PC-3 (cell line): ENCODE data around the gene KCNE5. TPM values are rescaled to one million over a fixed set of nuclear protein-coding genes. Genes with fewer than 3 reads are reported as not detected.
"Not testable (repeated sequence)": the region's sequence is repeated elsewhere in the genome, so short reads cannot be mapped to it uniquely, and the experiment has no call there.

ENCODE experiments used
- ATAC-seq: fragments of 200-7000 bp; cut with Tn5 transposase; 2 replicates; pipeline ENCODE4 v1.9.1; 2020; ENCODE audit warnings: mild to moderate bottlenecking, moderate library complexity
- BruUV-seq: library from RNA; stranded (reverse); fragments of 400-500 nt; replicated peaks from 2 replicates; lab custom pipeline; 2021; lab: Mats Ljungman, UMichigan
- CTCF ChIA-PET: fragments of 300-600 bp; sonication (Branson Sonifier 250); formaldehyde crosslinking; loops from one replicate; lab custom pipeline; 2022; ENCODE audit warnings: antibody characterized with exemption; lab: Charles Lee
- POLR2A ChIA-PET: fragments of 300-600 bp; sonication (Branson Sonifier 250); formaldehyde crosslinking; loops from one replicate; lab custom pipeline; 2022; ENCODE audit warnings: antibody characterized with exemption; ENCODE audit not compliant: unreplicated experiment; lab: Charles Lee
- DNase-seq: peaks from one replicate; pipeline ENCODE4 v3.0.0-alpha.2; 2015
- H2AFZ ChIP-seq: fragments of 300-600 bp; sonication (generic); 2 replicates; pipeline ENCODE4 v1.6.0; 2016; ENCODE audit warnings: antibody characterized with exemption, low read length
- H3F3A ChIP-seq: fragments of 300-600 bp; sonication (generic); one replicate; pipeline ENCODE4 v1.6.0; 2017; ENCODE audit warnings: antibody characterized with exemption, low read length, control low read depth, mild to moderate bottlenecking; ENCODE audit not compliant: unreplicated experiment
- H3K27ac ChIP-seq: fragments of 300-600 bp; sonication (generic); 2 replicates; pipeline ENCODE4 v1.5.1; 2016; ENCODE audit warnings: mild to moderate bottlenecking, low read length
- H3K27me3 ChIP-seq: fragments of 300-600 bp; sonication (generic); 2 replicates; pipeline ENCODE4 v1.6.1; 2016; ENCODE audit warnings: low read length, mixed read lengths
- H3K36me3 ChIP-seq: fragments of 300-600 bp; sonication (generic); 2 replicates; pipeline ENCODE4 v1.6.1; 2016; ENCODE audit warnings: low read depth, mixed run types, low read length, mixed read lengths
- H3K4me1 ChIP-seq: fragments of 300-600 bp; sonication (generic); 2 replicates; pipeline ENCODE4 v1.5.1; 2016; ENCODE audit warnings: low read length; ENCODE audit not compliant: insufficient read depth
- H3K4me2 ChIP-seq: fragments of 300-600 bp; sonication (generic); 2 replicates; pipeline ENCODE4 v1.6.0; 2016; ENCODE audit warnings: low read length
- H3K4me3 ChIP-seq: fragments of 300-600 bp; sonication (generic); 2 replicates; pipeline ENCODE4 v1.5.1; 2016; ENCODE audit warnings: mild to moderate bottlenecking, low read length, mixed read lengths
- H3K79me2 ChIP-seq: fragments of 300-600 bp; sonication (generic); 2 replicates; pipeline ENCODE4 v1.6.1; 2017; ENCODE audit warnings: low read length, mixed read lengths
- H3K9ac ChIP-seq: fragments of 300-600 bp; sonication (generic); 2 replicates; pipeline ENCODE4 v1.6.0; 2016; ENCODE audit warnings: mild to moderate bottlenecking, low read length
- H3K9me2 ChIP-seq: fragments of 300-600 bp; sonication (generic); replicated peaks from 2 replicates; pipeline ENCODE4 v1.6.1; 2016; ENCODE audit warnings: mixed run types, low read length, mixed read lengths
- H3K9me3 ChIP-seq: fragments of 300-600 bp; sonication (generic); 2 replicates; pipeline ENCODE4 v1.6.1; 2016; ENCODE audit warnings: low read length, mixed read lengths
- H4K20me1 ChIP-seq: fragments of 300-600 bp; sonication (generic); 2 replicates; pipeline ENCODE4 v1.6.1; 2016; ENCODE audit warnings: low read length, mixed read lengths
- EZH2 ChIP-seq: fragments of 300-600 bp; sonication (generic); IDR thresholded peaks from one replicate; pipeline ENCODE4 v1.6.1; 2017; ENCODE audit warnings: antibody characterized with exemption, mild to moderate bottlenecking, low read length; ENCODE audit not compliant: unreplicated experiment
- EZH2phosphoT487 ChIP-seq: fragments of 300-600 bp; sonication (generic); IDR thresholded peaks from 2 replicates; pipeline ENCODE4 v1.6.1; 2018; ENCODE audit warnings: mild to moderate bottlenecking, antibody characterized with exemption, low read length, borderline replicate concordance
- intact Hi-C: fragments of 100-400 bp; cut with micrococcal nuclease; formaldehyde crosslinking; loops from 2 replicates; pipeline ENCODE4 v1.9.0; 2023
- total RNA-seq: library from RNA; depleted of rRNA; stranded (reverse); fragments of >200 nt; gene quantifications from 2 replicates; pipeline ENCODE4 v1.2.3, GENCODE V29; 2014
- TF ChIP-seq, protein P1 (sequence below): fragments of 300-600 bp; sonication (generic); conservative IDR thresholded peaks from 2 replicates; pipeline ENCODE4 v1.5.1; 2017; ENCODE audit warnings: antibody characterized with exemption, low read depth, mild to moderate bottlenecking, low read length

Gene KCNE5
- total RNA-seq, 1 experiment from 2014 or later = not detected

DNA sequence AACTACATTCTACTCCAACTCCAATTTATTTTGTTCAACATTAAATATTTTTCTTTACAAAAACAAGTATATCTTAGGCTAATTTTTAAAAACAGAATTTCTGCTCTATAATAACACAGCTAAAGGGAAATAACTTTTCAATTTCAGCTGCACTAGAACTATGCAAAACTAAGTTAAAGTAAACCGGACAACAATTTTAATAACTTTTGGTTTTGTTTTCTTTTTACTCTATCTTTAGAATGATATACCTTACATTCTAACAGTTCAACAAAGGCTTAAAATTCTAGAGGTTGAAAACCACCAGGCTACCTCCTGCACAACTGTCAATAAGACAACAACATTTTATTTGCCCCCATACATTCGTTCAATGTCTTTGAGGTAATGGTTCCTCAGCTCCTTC is 18.7 kb upstream of the KCNE5 start:
- no TSS peak for BruUV-seq
- CTCF ChIA-PET = no interaction called here

DNA sequence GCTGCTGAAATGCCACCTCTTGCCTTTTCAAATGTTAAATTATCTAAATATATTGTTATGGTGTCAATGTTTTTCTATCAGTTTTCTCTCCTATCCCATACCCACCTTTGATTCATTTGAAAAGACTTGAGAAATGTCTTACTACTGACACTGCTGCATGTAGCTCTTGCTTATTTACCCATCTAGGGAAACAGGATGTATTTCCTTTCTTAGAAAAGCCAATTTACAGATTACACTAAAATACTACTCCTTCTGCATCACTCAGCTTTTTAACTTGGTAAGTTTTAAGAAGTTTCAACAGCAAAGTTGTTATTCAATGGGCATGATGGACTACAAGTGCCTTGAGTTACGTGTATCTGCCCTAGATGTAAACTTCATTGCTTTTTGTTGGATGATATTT is 13.2 kb upstream of the KCNE5 start:
- intact Hi-C loops = no loop called here
- H2AFZ ChIP-seq = no peak overlapping the region
- no peak overlapping the region for H3K9ac ChIP-seq
- DNase-seq (no peak), ATAC-seq (no peak)
- H3K27ac ChIP-seq = no peak overlapping the region
- no peaks in the 10 kb centered on the region for H3K27me3 ChIP-seq
- H3K9me3 ChIP-seq = no peaks in the 10 kb centered on the region
- H4K20me1 ChIP-seq = no peaks in the 10 kb centered on the region
- ChIA-PET CTCF (no interaction called here), POLR2A (no interaction called here)
- no peaks in the 10 kb centered on the region for H3K79me2 ChIP-seq
- no TSS peak for BruUV-seq
- no peaks in the 10 kb centered on the region for H3K36me3 ChIP-seq
- no peak overlapping the region for H3K4me3 ChIP-seq
- H3K4me1 ChIP-seq = no peaks in the 10 kb centered on the region
- no peaks in the 10 kb centered on the region for H3F3A ChIP-seq
- H3K4me2 ChIP-seq = no peak overlapping the region
- H3K9me2 ChIP-seq = no peaks in the 10 kb centered on the region
- TF ChIP-seq EZH2phosphoT487 (no peak), EZH2 (no peak)
- TF ChIP-seq, protein P1, sequence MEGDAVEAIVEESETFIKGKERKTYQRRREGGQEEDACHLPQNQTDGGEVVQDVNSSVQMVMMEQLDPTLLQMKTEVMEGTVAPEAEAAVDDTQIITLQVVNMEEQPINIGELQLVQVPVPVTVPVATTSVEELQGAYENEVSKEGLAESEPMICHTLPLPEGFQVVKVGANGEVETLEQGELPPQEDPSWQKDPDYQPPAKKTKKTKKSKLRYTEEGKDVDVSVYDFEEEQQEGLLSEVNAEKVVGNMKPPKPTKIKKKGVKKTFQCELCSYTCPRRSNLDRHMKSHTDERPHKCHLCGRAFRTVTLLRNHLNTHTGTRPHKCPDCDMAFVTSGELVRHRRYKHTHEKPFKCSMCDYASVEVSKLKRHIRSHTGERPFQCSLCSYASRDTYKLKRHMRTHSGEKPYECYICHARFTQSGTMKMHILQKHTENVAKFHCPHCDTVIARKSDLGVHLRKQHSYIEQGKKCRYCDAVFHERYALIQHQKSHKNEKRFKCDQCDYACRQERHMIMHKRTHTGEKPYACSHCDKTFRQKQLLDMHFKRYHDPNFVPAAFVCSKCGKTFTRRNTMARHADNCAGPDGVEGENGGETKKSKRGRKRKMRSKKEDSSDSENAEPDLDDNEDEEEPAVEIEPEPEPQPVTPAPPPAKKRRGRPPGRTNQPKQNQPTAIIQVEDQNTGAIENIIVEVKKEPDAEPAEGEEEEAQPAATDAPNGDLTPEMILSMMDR = no peak

More for the DNA sequence above, 18.7 kb upstream of the KCNE5 start:
- no peak overlapping the region for H3K27ac ChIP-seq
- H4K20me1 ChIP-seq = no peaks in the 10 kb centered on the region
- H3F3A ChIP-seq = no peaks in the 10 kb centered on the region
- no peak for DNase-seq
- no peaks in the 10 kb centered on the region for H3K9me2 ChIP-seq
- no peak overlapping the region for H2AFZ ChIP-seq
- TF ChIP-seq EZH2phosphoT487 (no peak), EZH2 (no peak)
- TF ChIP-seq, protein P1 = no peak
- no peaks in the 10 kb centered on the region for H3K9me3 ChIP-seq
- no peak for ATAC-seq
- no peaks in the 10 kb centered on the region for H3K4me1 ChIP-seq
- no peak overlapping the region for H3K4me3 ChIP-seq
- no peak overlapping the region for H3K9ac ChIP-seq
- intact Hi-C loops = no loop called here
- H3K36me3 ChIP-seq = no peaks in the 10 kb centered on the region
- H3K4me2 ChIP-seq = no peak overlapping the region
- POLR2A ChIA-PET = no interaction called here
- H3K79me2 ChIP-seq = no peaks in the 10 kb centered on the region
- no peaks in the 10 kb centered on the region for H3K27me3 ChIP-seq

DNA sequence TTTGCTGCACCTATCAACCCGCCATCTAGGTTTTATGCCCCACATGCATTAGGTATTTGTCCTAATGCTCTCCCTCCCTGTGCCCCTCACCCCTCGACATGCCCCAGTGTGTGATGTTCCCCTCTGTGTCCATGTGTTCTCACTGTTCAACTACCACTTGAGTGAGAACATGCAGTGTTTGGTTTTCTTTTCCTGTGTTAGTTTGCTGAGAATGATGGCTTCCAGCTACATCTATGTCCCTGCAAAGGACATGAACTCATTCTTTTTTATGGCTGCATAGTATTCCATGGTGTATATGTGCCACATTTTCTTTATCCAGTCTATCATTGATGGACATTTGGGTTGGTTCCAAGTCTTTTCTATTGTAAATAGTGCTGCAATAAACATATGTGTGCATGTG is 12.5 kb upstream of the KCNE5 start:
- H3K27ac ChIP-seq, H3K4me3 ChIP-seq, ATAC-seq, H2AFZ ChIP-seq, H3K36me3 ChIP-seq, H3K4me1 ChIP-seq, H3K9me3 ChIP-seq, H3F3A ChIP-seq, H3K9ac ChIP-seq, H3K4me2 ChIP-seq, H4K20me1 ChIP-seq, BruUV-seq, CTCF ChIA-PET, POLR2A ChIA-PET, DNase-seq, H3K79me2 ChIP-seq, H3K9me2 ChIP-seq, H3K27me3 ChIP-seq, intact Hi-C loops: not testable (repeated sequence)
